Mesenchymal stem cell (in vitro differentiated cells and primary cell): ENCODE measurements around the gene CDC42BPA.

Experiments
- DNase-seq: peaks from one replicate; pipeline ENCODE4 v3.0.0-alpha.2; 2013
- H2AFZ ChIP-seq: one replicate; pipeline ENCODE4 v1.6.1; 2013; ENCODE audit warnings: low read depth, mild to moderate bottlenecking, control low read depth, inconsistent platforms, low read length, moderate library complexity
- H2AK5ac ChIP-seq: 2 replicates; pipeline ENCODE4 v1.6.1; 2013; ENCODE audit warnings: low read length, moderate library complexity, mild to moderate bottlenecking, inconsistent platforms; ENCODE audit not compliant: severe bottlenecking
- H2BK120ac ChIP-seq: one replicate; pipeline ENCODE4 v1.6.1; 2013; ENCODE audit warnings: low read depth, mild to moderate bottlenecking, inconsistent platforms, low read length, moderate library complexity
- H2BK12ac ChIP-seq, 2 experiments: one replicate each; pipeline ENCODE4 v1.6.1; 2013; ENCODE audit warnings: inconsistent platforms in 2 of 2, low read length in 2 of 2, mild to moderate bottlenecking in 2 of 2, moderate library complexity in 2 of 2, control low read depth in 1 of 2
- H2BK15ac ChIP-seq: one replicate; pipeline ENCODE4 v1.6.1; 2013; ENCODE audit warnings: mild to moderate bottlenecking, low read depth, inconsistent platforms; ENCODE audit not compliant: poor library complexity, severe bottlenecking
- H2BK5ac ChIP-seq: 2 replicates; pipeline ENCODE4 v1.6.1; 2013; ENCODE audit warnings: low read depth, mild to moderate bottlenecking, low read length, control low read depth, inconsistent platforms; ENCODE audit not compliant: poor library complexity, severe bottlenecking
- H3K14ac ChIP-seq, 2 experiments: one replicate each; pipeline ENCODE4 v1.6.1; 2013; ENCODE audit warnings: inconsistent platforms in 2 of 2, low read length in 2 of 2, control low read depth in 1 of 2, mild to moderate bottlenecking in 1 of 2, moderate library complexity in 1 of 2
- H3K18ac ChIP-seq, 2 experiments: one replicate each; pipeline ENCODE4 v1.6.1; 2013; ENCODE audit warnings: inconsistent platforms in 2 of 2, low read length in 2 of 2, control low read depth in 1 of 2, low read depth in 1 of 2, mild to moderate bottlenecking in 1 of 2
- H3K23ac ChIP-seq, 2 experiments: one replicate each; pipeline ENCODE4 v1.6.1; 2013; ENCODE audit warnings: inconsistent platforms in 2 of 2, low read length in 2 of 2, mild to moderate bottlenecking in 2 of 2, moderate library complexity in 2 of 2, control low read depth in 1 of 2
- H3K27ac ChIP-seq: 2 replicates; pipeline ENCODE4 v1.5.1; 2013; ENCODE audit warnings: mild to moderate bottlenecking, moderate library complexity, low read length, control low read depth, inconsistent platforms; ENCODE audit not compliant: poor library complexity, severe bottlenecking
- H3K27me3 ChIP-seq, 2 experiments: 2 replicates each; pipeline versions ENCODE4 v1.6.1 to v1.7.0; 2013; ENCODE audit warnings: low read length in 2 of 2, mild to moderate bottlenecking in 2 of 2, moderate library complexity in 2 of 2, control low read depth in 1 of 2, inconsistent platforms in 1 of 2; ENCODE audit not compliant: control insufficient read depth in 1 of 2, insufficient read depth in 1 of 2
- H3K36me3 ChIP-seq, 2 experiments: 2 replicates each; pipeline versions ENCODE4 v1.6.1 to v1.7.0; 2013; ENCODE audit warnings: low read length in 2 of 2, control low read depth in 1 of 2, inconsistent platforms in 1 of 2, low read depth in 1 of 2, mild to moderate bottlenecking in 1 of 2; ENCODE audit not compliant: insufficient read depth in 2 of 2, control insufficient read depth in 1 of 2
- H3K4ac ChIP-seq, 2 experiments: one replicate each; pipeline ENCODE4 v1.6.1; 2013; ENCODE audit warnings: inconsistent platforms in 2 of 2, low read length in 2 of 2, mild to moderate bottlenecking in 2 of 2, moderate library complexity in 2 of 2, control low read depth in 1 of 2, low read depth in 1 of 2
- H3K4me1 ChIP-seq: 2 replicates; pipeline ENCODE4 v1.6.1; 2013; ENCODE audit warnings: low read depth, low read length, control low read depth; ENCODE audit not compliant: control insufficient read depth, insufficient read depth
- H3K4me2 ChIP-seq: 2 replicates; pipeline ENCODE4 v1.6.1; 2013; ENCODE audit warnings: low read length, mild to moderate bottlenecking, inconsistent platforms; ENCODE audit not compliant: poor library complexity, severe bottlenecking
- H3K4me3 ChIP-seq, 2 experiments: 2 replicates each; pipeline versions ENCODE4 v1.5.1 to v1.7.0; 2013; ENCODE audit warnings: low read length in 2 of 2, mild to moderate bottlenecking in 2 of 2, control low read depth in 1 of 2, low read depth in 1 of 2; ENCODE audit not compliant: insufficient read depth in 1 of 2
- H3K79me1 ChIP-seq: replicated peaks from 2 replicates; pipeline ENCODE4 v1.6.1; 2013; ENCODE audit warnings: mild to moderate bottlenecking, control low read depth, low read length, inconsistent platforms; ENCODE audit not compliant: poor library complexity, severe bottlenecking
- H3K9ac ChIP-seq: 2 replicates; pipeline ENCODE4 v1.7.0; 2013; ENCODE audit warnings: mild to moderate bottlenecking, low read length, moderate library complexity
- H3K9me3 ChIP-seq: 2 replicates; pipeline ENCODE4 v1.7.0; 2013; ENCODE audit warnings: mild to moderate bottlenecking, low read length; ENCODE audit not compliant: control insufficient read depth
- H4K8ac ChIP-seq: one replicate; pipeline ENCODE4 v1.6.1; 2013; ENCODE audit warnings: inconsistent platforms, mild to moderate bottlenecking, low read length, moderate library complexity
- H4K91ac ChIP-seq: one replicate; pipeline ENCODE4 v1.6.1; 2013; ENCODE audit warnings: mild to moderate bottlenecking, low read length, inconsistent platforms
- WGBS: methylation state at CpG from one replicate; pipeline ENCODE4 v1.1.7; 2013; ENCODE audit warnings: mixed read lengths; 5-methylcytosine and 5-hydroxymethylcytosine counted together

The CDC42BPA gene

DNA sequence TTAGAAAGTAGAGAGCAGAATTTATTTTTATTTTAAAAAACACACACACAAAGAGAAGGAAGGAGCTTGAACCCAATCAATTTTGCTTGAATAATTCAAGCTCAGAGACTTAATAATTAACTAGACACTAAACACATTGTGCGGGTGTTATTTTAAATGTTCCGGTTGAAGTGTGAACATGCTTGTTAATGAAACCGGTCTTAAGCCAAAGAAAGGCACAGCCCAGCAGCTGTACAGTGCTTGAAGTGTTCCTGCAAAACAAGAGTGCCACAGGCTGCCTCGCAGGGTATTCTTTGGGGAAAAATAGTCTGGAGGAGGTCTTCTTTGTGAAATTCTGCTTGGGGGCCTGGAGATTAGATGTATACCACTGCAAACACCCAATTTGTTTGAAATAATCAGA, 2.2 kb upstream of the CDC42BPA start:
- Histone ChIP-seq H3K14ac (no peak overlapping the region), H3K18ac (no peak overlapping the region), H2BK120ac (no peak overlapping the region), H3K4me3 (no peak overlapping the region), H3K36me3 (no peaks in the 10 kb centered on the region), H2BK5ac (no peak overlapping the region), H3K23ac (no peak overlapping the region), H3K9ac (no peak overlapping the region), H3K4me1 (peaks cover 6% of the 10 kb centered on the region), H2BK12ac (no peak overlapping the region), H2AK5ac (no peak overlapping the region), H3K9me3 (peaks cover 6% of the 10 kb centered on the region), H3K4me2 (peak overlapping the region; percentile 7), H2BK15ac (no peak overlapping the region), H2AFZ (no peak overlapping the region), H3K79me1 (no peaks in the 10 kb centered on the region), H3K27me3 (no peaks in the 10 kb centered on the region), H4K8ac (no peak overlapping the region), H3K4ac (no peak overlapping the region), H3K27ac (no peak overlapping the region), H4K91ac (no peak overlapping the region)
- 93% methylated on average over 4 of the region's 4 CpGs for WGBS
- DNase-seq, result no peak

DNA sequence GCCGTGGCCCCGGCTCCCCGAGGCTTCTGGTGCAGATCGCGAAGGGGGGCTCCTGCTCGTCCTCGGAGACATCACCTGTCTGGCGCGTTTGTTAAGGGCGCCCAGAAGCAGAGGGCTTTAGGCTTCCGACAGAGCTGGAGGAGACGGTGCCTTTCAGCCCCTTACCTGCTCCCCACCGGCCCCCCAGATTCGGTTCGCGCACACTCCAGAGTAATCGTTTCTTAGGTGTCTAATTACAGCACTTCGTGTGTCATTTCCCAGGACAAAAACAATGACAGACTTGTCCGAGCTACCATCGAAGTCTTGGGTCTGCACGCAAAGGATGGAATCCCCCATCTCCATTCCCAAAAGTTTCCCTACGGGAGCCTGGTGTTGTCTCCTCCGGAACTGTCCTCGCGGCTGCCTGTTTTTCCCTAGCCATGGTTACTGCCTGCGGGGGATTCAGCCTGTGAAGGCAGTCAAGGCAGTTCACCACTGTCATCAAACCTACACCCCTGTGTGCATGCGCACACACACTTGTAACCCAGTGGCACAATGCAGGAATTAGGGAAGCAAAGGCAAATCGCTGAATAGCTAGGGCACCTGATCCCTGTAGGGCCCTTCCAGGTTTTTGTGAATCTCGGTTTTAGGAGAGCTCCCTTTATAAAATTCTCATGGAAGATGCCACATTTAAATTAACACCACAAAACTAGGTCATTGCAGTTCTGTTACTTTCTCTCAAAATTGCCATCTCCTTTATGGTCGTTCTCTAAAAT, 738 bp upstream of the CDC42BPA start:
- Histone ChIP-seq H3K18ac (peak overlapping the region; percentile 95 to 97), H3K4ac (peak overlapping the region; percentile 35 to 79), H3K4me3 (peak overlapping the region; percentile 89 to 90), H3K36me3 (no peaks in the 10 kb centered on the region), H2BK12ac (peak overlapping the region; percentile 89 to 94), H3K14ac (peak overlapping the region in 1 of 2 experiments; percentile 97), H3K27ac (peak overlapping the region; percentile 93), H3K9me3 (peaks cover 3% of the 10 kb centered on the region), H3K9ac (peak overlapping the region; percentile 89), H2AK5ac (no peak overlapping the region), H4K8ac (peak overlapping the region; percentile 97), H3K4me1 (peaks cover 6% of the 10 kb centered on the region), H2AFZ (peak overlapping the region; percentile 88), H2BK15ac (peak overlapping the region; percentile 87), H3K4me2 (peak overlapping the region; percentile 83), H2BK120ac (peak overlapping the region; percentile 98), H4K91ac (peak overlapping the region; percentile 73), H3K79me1 (no peaks in the 10 kb centered on the region), H3K23ac (peak overlapping the region in 1 of 2 experiments; percentile 72), H3K27me3 (no peaks in the 10 kb centered on the region), H2BK5ac (peak overlapping the region; percentile 76)
- WGBS, result 7% methylated on average over 27 of the region's 30 CpGs
- peak; percentile 79 for DNase-seq

DNA sequence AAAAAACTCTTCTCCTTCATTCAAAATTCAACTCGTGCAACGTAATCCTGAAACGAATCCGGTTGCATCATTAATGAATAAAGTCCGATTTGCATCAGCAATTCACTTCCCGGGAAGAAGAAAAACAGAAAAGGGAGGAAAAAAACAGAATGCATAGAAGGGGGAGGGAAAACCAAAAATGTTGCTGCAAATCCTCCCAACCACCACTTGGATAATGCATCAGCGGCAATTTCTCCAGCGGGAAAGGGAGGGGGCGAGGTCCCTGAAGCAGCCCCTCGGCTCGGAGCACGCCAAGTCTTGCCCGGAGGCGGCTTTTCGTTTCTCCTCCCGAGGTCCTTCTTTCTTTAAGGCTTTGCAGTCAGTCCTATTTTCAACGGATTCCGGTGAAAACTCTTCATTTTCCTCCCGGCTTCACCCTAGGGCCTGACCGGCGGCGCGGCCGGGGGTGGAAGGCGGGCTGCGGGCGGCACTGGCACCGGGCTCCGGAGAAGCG, 723 bp downstream of the CDC42BPA start:
- H3K9me3 ChIP-seq, result no peaks in the 10 kb centered on the region
- peak overlapping the region; percentile 92 for H4K91ac ChIP-seq
- peak overlapping the region; percentile 81 for H3K27ac ChIP-seq
- H3K36me3 ChIP-seq, result peaks cover 0 to 3% of the 10 kb centered on the region in 2 experiments
- peaks cover 8% of the 10 kb centered on the region for H3K4me1 ChIP-seq
- H2BK12ac ChIP-seq, result peak overlapping the region in 1 of 2 experiments; percentile 48
- H3K18ac ChIP-seq, result peak overlapping the region; percentile 95 to 97
- H3K79me1 ChIP-seq, result no peaks in the 10 kb centered on the region
- H2BK5ac ChIP-seq, result peak overlapping the region; percentile 76
- peak overlapping the region; percentile 84 for H4K8ac ChIP-seq
- peak overlapping the region; percentile 83 for H2BK15ac ChIP-seq
- no peaks in the 10 kb centered on the region for H3K27me3 ChIP-seq
- peak; percentile 84 for DNase-seq
- H3K23ac ChIP-seq, result peak overlapping the region in 1 of 2 experiments; percentile 59
- H3K4me3 ChIP-seq, result peak overlapping the region; percentile 89 to 90
- H3K14ac ChIP-seq, result peak overlapping the region in 1 of 2 experiments; percentile 97
- no peak overlapping the region for H2AFZ ChIP-seq
- WGBS, result under 1% methylated on average over 26 of the region's 30 CpGs
- peak overlapping the region; percentile 89 for H3K9ac ChIP-seq
- peak overlapping the region; percentile 88 to 91 for H3K4ac ChIP-seq
- H2AK5ac ChIP-seq, result no peak overlapping the region
- peak overlapping the region; percentile 98 for H2BK120ac ChIP-seq
- peak overlapping the region; percentile 74 for H3K4me2 ChIP-seq

DNA sequence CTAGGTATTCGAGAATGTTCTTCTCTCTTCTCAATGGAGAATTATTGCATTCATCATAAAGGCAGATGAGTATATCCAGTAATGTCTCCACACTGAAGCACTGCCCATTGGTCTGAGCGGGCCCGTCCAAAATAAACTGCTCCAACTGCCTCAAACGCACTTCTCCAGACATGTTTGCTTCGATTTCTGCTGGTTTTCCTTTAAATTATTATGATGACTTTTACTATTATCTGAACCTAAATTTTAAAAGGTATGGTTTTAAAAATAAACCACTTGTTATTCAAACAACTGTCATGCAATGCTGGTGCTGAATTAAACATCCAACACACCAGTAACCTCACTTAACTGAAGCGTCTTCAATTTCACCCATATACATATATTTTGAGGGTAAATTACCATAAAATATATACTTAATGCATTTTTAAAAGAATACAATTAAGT, 1.3 kb downstream of the CDC42BPA start:
- Histone ChIP-seq H3K14ac (no peak overlapping the region), H2BK12ac (no peak overlapping the region), H2BK15ac (no peak overlapping the region), H3K9ac (peak overlapping the region; percentile 89), H3K4ac (no peak overlapping the region), H3K36me3 (peaks cover 0 to 4% of the 10 kb centered on the region in 2 experiments), H3K18ac (no peak overlapping the region), H4K91ac (no peak overlapping the region), H3K23ac (no peak overlapping the region), H3K9me3 (no peaks in the 10 kb centered on the region), H2AK5ac (no peak overlapping the region), H2BK5ac (no peak overlapping the region), H3K4me3 (peak overlapping the region; percentile 44 to 89), H3K27me3 (no peaks in the 10 kb centered on the region), H2BK120ac (no peak overlapping the region), H3K4me1 (peaks cover 9% of the 10 kb centered on the region), H4K8ac (no peak overlapping the region), H3K4me2 (peak overlapping the region; percentile 48), H3K27ac (no peak overlapping the region), H2AFZ (no peak overlapping the region), H3K79me1 (no peaks in the 10 kb centered on the region)
- peak; percentile 51 for DNase-seq
- 0% methylated on average over 2 of the region's 6 CpGs for WGBS
